Epithelial cell of esophagus (primary cell): Measurements from ENCODE around the gene SKIDA1.

Experiments
- DNase-seq: peaks from one replicate; pipeline ENCODE4 v3.0.0; 2010; ENCODE audit warnings: low read depth
- H3K4me3 ChIP-seq: 2 replicates; pipeline ENCODE4 v1.5.1; 2011; ENCODE audit warnings: mild to moderate bottlenecking, low read length, control low read depth
- TF ChIP-seq, protein P1 (sequence below): IDR thresholded peaks from 2 replicates; pipeline ENCODE4 v1.5.1; 2011; ENCODE audit warnings: low read depth, mild to moderate bottlenecking, low read length, control low read depth, inconsistent platforms; ENCODE audit not compliant: insufficient read depth; ENCODE audit errors: missing control alignments

Gene SKIDA1

DNA sequence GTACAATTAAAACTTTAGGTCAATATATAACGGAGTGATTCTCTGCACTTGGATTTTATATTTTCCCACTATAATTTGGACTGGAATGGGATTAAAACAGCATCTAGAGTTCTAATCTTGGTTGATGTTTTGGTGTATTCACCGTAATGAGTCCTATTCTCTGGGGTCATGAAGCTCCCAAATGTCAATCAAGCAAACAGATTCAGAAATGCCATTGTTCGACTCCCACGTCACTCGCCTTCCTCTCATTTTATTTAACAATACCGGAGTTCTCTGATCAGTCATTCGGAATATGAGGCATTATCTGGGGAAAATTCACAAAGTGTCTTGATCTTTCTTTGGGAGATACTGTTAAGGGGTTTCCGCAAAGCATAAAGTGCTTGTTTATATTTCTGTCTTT lies 26.5 kb downstream of the SKIDA1 start:
- TF ChIP-seq, protein P1, sequence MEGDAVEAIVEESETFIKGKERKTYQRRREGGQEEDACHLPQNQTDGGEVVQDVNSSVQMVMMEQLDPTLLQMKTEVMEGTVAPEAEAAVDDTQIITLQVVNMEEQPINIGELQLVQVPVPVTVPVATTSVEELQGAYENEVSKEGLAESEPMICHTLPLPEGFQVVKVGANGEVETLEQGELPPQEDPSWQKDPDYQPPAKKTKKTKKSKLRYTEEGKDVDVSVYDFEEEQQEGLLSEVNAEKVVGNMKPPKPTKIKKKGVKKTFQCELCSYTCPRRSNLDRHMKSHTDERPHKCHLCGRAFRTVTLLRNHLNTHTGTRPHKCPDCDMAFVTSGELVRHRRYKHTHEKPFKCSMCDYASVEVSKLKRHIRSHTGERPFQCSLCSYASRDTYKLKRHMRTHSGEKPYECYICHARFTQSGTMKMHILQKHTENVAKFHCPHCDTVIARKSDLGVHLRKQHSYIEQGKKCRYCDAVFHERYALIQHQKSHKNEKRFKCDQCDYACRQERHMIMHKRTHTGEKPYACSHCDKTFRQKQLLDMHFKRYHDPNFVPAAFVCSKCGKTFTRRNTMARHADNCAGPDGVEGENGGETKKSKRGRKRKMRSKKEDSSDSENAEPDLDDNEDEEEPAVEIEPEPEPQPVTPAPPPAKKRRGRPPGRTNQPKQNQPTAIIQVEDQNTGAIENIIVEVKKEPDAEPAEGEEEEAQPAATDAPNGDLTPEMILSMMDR = no peak
- DNase-seq = no peak
- H3K4me3 ChIP-seq = no peak overlapping the region

DNA sequence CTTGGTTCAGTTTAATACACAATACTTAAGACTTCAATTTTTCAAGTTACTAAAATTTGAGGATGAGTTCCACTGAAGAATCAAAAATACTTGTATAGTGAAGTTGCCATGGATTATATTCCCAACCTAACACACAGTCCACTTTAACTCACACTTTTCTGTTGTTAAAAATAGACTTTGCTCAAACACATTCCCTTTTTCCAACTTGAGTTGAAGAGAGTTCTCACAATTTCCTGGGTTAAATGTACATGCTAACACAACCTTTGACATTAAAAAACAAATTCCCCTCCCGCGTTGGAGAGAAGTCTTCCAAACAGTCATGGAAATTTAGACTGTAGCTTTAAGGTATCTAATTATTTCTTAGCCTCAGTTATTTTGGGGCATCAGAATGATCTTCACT lies 27.1 kb downstream of the SKIDA1 start:
- TF ChIP-seq, protein P1 = no peak
- H3K4me3 ChIP-seq = no peak overlapping the region
- no peak for DNase-seq

DNA sequence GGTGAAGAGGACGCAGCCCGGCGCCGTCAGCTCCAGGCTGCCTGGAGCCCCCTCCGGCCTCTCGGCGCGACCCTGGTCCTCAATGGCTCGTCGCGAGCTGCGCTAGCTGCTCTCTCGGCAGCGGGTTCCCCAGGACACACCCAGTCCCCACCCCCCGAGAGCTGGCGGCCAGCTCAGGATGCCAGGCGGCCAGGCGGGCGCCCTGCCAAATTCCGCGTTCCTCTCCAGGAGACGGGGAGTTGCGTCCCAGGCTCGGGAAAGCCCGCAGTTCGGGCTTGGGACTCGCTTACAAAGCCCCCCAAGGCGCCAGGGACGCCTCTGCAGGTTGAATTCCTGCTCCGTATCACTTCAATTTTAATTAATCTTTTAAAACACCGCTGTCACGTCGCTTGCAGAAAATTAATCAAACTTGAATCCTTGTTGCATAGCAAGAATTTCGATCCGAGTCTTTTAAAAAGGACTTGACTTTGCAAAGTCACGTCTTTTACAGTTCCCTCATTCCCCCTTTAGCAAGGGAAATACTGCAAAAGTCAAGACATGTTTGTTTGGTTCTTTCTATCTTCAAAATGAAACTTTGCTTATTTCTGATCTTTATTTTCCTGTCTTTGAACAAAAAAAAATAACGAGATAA lies 28.2 kb downstream of the SKIDA1 start:
- peak overlapping the region; percentile 75 for H3K4me3 ChIP-seq
- TF ChIP-seq, protein P1 = no peak
- peak; percentile 90 for DNase-seq

DNA sequence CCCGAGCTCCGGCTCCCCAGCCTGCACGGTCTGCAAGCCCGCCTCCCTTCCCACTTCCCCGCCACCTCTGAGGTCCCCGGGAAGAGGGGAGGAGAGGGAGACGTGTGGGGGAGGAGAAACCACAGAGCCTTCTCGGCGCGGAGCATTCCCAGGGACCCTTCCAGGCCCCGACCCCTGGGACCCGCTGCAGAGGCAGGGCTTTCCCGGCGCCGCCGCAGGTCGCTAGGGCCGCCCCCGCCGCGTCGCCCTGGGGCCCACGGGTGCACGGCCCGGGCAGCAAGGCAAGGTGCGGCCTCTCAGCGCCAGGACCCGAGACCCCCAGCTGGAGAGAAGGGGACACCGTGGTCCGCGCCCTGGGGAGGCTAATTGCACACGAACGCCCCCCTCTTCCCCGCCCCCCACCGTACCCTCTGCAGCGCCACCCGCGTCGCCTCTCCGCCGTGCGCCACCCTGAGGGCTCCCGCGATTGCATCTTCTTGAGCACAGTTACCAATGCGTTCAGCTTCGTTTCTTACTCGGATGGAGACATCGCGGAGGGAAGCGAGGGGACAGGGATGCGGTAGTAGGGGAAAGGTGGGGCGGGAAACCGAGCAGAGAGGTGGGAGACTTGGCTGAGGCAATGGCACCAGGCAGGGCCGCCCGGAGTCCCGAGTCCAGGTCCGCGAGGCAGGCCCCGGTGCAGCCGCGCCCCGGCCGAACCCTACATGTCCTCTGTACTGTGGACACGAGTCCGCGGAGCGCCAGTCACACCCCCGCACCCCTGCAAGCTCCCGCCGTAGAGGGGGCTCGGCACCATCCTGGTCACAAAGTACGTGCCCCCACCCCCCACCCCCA lies 28.9 kb downstream of the SKIDA1 start:
- H3K4me3 ChIP-seq = peak overlapping the region; percentile 75
- TF ChIP-seq, protein P1 = peak; percentile 16
- peak; percentile 45 for DNase-seq

DNA sequence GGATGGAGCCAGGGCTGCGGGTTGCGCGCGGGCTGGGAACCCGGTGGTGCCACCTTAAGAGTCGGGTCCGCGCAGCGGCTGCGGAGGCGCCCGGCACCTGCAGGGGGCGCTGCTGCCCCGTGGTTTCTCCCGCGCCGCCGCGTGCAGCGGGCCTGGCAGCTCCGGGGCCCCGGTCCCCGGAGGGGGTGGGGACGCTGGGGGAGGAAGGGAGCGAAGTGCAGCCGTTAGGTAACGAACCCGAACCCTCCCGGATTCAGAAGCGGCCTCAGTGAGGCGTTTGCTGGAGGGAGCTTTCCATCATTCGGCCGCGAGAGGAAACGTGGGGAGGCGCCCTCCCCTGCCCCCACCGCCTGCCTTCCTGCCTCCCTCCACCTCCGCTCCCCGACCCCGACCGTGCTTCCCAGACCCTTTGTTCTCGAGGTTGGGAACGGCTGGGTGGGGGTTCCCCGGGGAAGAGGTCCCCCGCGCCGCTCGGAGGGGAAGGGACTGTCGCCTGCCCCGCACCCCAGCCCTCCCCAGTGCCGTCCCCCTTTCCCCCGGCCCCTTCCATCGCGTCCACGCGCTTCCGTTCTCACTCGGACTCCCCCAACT lies 29.6 kb downstream of the SKIDA1 start:
- H3K4me3 ChIP-seq = peak overlapping the region; percentile 75
- DNase-seq = peak; percentile 84
- TF ChIP-seq, protein P1 = peak; percentile 50

DNA sequence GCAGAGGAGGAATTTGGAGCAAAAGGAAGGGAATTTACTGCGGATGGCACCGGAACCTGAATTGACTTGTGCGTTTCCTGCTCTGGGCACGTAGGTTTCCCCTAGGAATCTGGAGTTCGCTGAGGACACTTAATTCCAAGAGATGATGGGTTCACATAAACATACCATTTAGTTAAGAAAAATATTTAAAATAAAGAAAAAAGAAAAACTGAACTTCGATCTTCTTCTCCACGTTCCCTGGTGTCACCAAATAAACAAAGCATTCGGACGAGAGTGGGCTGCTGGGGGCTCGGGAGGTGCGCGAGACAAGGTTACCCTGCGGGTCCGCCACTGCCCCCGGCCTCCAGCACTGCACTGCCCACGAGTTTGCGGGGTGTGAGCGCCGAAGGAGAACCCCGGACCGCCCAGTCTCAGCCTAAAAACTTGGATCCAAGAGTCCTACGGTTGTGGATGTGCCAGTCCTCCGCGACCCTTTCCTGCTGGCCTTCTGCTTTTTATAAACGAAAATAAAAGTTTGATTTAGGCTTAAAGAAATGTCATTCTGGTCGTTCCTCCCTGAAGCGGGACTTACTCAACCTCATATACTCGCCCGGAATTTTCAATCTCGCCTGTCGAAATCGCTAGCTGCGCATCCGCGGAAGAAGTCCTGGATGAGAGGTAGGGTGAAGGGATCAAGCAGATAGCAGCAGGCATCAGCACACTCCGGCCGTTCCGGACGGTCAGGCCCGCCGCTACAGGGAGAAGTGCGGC lies 30.3 kb downstream of the SKIDA1 start:
- peak; percentile 32 for DNase-seq
- peak overlapping the region; percentile 75 for H3K4me3 ChIP-seq
- TF ChIP-seq, protein P1 = no peak
